ENCODE results near the gene ERC2. TPM values are rescaled to one million over a fixed set of nuclear protein-coding genes. Genes with fewer than 3 reads are reported as not detected.

ERC2 gene
- total and polyA plus RNA-seq, 2 of the 8 experiments (the other 6 are each of a cell fraction or from before 2014, with no cell fraction given), result 16.4 to 22.8 TPM

GRCh38 chr3:55585856-55586255 is 882.4 kb downstream of the ERC2 start:
- Histone ChIP-seq H3K23me2 (ENCODE audit: low read depth, low read length) (no peaks in the 10 kb centered on the region), H3K79me2 (ENCODE audit: control insufficient read depth in 1 of 2, insufficient read depth in 2 of 2, low read length in 2 of 2) (no peaks in the 10 kb centered on the region), H3K4ac (replicated peaks; ENCODE audit: insufficient read length, low read depth, low read length) (no peak overlapping the region), H2BK15ac (ENCODE audit: low read length) (no peak overlapping the region), H3K4me2 (ENCODE audit: insufficient read depth in 1 of 2, low read depth in 2 of 2, low read length in 2 of 2) (0 out of 4 replicates have a peak overlapping the region, but pooled peaks of 1 of the 2 experiments have one; percentile 3), H2AK5ac (ENCODE audit: low read depth, low read length) (no peak overlapping the region), H4K91ac (replicated peaks; ENCODE audit: insufficient read length, low read length) (no peak overlapping the region), H3K36me3 (ENCODE audit: control insufficient read depth in 2 of 4, insufficient read depth in 4 of 4, low read length in 3 of 4) (no peaks in the 10 kb centered on the region), H3K14ac (ENCODE audit: insufficient read length) (no peak overlapping the region), H3K9ac (replicated peaks in 1 of 4; ENCODE audit: extremely low read depth in 1 of 4, low read depth in 3 of 4, low read length in 3 of 4) (no peak overlapping the region; a peak in 1 of 7 replicates), H3K4me1 (replicated peaks in 1 of 4; ENCODE audit: control insufficient read depth in 3 of 4, insufficient read depth in 4 of 4, low read length in 3 of 4) (peaks cover 4 to 20% (median 10%) of the 10 kb centered on the region in 4 experiments), H3K4me3 (ENCODE audit: extremely low read depth in 1 of 4, insufficient read depth in 2 of 4, low read depth in 3 of 4, low read length in 4 of 4) (no peak overlapping the region), H3K23ac (ENCODE audit: insufficient read length) (no peak overlapping the region), H2BK12ac (ENCODE audit: low read depth, low read length) (no peak overlapping the region), H4K5ac (ENCODE audit: insufficient read length, low read depth, low read length) (no peak overlapping the region), H3K79me1 (ENCODE audit: low read depth, low read length) (no peaks in the 10 kb centered on the region), H3K18ac (ENCODE audit: extremely low read depth, low read length) (no peak overlapping the region), H4K20me1 (replicated peaks in 1 of 2; ENCODE audit: control insufficient read depth in 1 of 2, insufficient read depth in 2 of 2, low read length in 2 of 2) (no peaks in the 10 kb centered on the region), H4K8ac (ENCODE audit: extremely low read depth, insufficient read depth, low read length) (no peak overlapping the region), H3K27me3 (replicated peaks in 1 of 4; ENCODE audit: control insufficient read depth in 3 of 4, extremely low read depth in 1 of 4, insufficient read depth in 3 of 4, low read length in 3 of 4) (no peaks in the 10 kb centered on the region; a peak in 1 of 7 replicates), H3K27ac (ENCODE audit: low read depth, low read length) (no peak overlapping the region; the same call in 1 of the 2 replicates), H2BK20ac (ENCODE audit: low read length) (no peak overlapping the region; the same call in 1 of the 2 replicates), H2BK120ac (replicated peaks; ENCODE audit: low read depth, low read length) (no peak overlapping the region), H3K9me3 (ENCODE audit: insufficient read depth in 2 of 2, low read depth in 1 of 2, low read length in 1 of 2) (no peaks in the 10 kb centered on the region), H3K56ac (replicated peaks; ENCODE audit: insufficient read length, low read depth, low read length) (no peak overlapping the region), H2BK5ac (ENCODE audit: low read depth, low read length) (no peak overlapping the region), H2AFZ (ENCODE audit: low read length) (no peak overlapping the region)
- no peak for DNase-seq (ENCODE audit: low read depth in 1 of 2, low spot score in 2 of 2)
- CTCF ChIA-PET (ENCODE audit: partially characterized antibody), result interaction anchor here (0.7 to 1.1 kb wide), 2 partner anchors 10 to 46 kb away, joined by 3 to 5 read pairs; no protein-coding TSS in a partner anchor
- no peak for FAIRE-seq
- POLR2A ChIA-PET (ENCODE audit: partially characterized antibody), result interaction anchor here (1.2 kb wide), 1 partner anchor 15 kb away, joined by 5 read pairs; no protein-coding TSS in a partner anchor
- WGBS, 2 experiments (ENCODE audit: extremely low coverage in 1 of 2, insufficient coverage in 1 of 2, insufficient read length in 1 of 2, insufficient replicate concordance in 2 of 2, low coverage in 1 of 2, low lambda C conversion rate in 2 of 2, missing lambda C conversion rate in 1 of 2), result 65% methylated on average over 8 of the region's 9 CpGs; no CpG with 5 or more reads in 1 of the 2 experiments
- TF ChIP-seq CHD2 (IDR thresholded peaks at IDR 0.05; ENCODE audit: low read length) (no peak), POLR2AphosphoS5 (IDR thresholded peaks at IDR 0.05; ENCODE audit: low read depth, low read length) (no peak), JUND (IDR thresholded peaks at IDR 0.05; ENCODE audit: low read length) (no peak), SP4 (IDR thresholded peaks at IDR 0.05; ENCODE audit: low read length) (no peak), PHF8 (conservative IDR thresholded peaks at IDR 0.05; ENCODE audit: low read depth, low read length) (no peak), NRF1 (IDR thresholded peaks at IDR 0.05; ENCODE audit: low read depth, low read length) (no peak), TEAD4 (IDR thresholded peaks at IDR 0.05; ENCODE audit: low read depth, low read length) (no peak), ASH2L (IDR thresholded peaks at IDR 0.05; ENCODE audit: low read length) (no peak), SAP30 (IDR thresholded peaks at IDR 0.05; ENCODE audit: insufficient read depth, insufficient replicate concordance, low read length) (no peak), EGR1 (IDR thresholded peaks at IDR 0.05; ENCODE audit: borderline replicate concordance, low read depth, low read length) (no peak), POU5F1 (IDR thresholded peaks at IDR 0.05; ENCODE audit: low read depth, low read length) (no peak), KDM1A (IDR thresholded peaks at IDR 0.05; ENCODE audit: borderline replicate concordance, low read length) (no peak)

Measured in H1 (cell line).